Bronchial epithelial cell (primary cell): ENCODE data around the gene FA2H. TPM values are rescaled to one million over a fixed set of nuclear protein-coding genes. Genes with fewer than 3 reads are reported as not detected.

ENCODE experiments used
- DNase-seq: peaks from one replicate; pipeline ENCODE4 v3.0.0-alpha.2; 2010; ENCODE audit warnings: low read depth
- FAIRE-seq: peaks from 2 replicates; lab custom pipeline; 2011; peaks lifted over from hg19 to GRCh38; lab: Jason Lieb, UNC
- H3K27me3 ChIP-seq: 2 replicates; pipeline ENCODE4 v1.5.1; 2011; ENCODE audit warnings: low read length; ENCODE audit not compliant: control insufficient read depth, insufficient read depth
- H3K36me3 ChIP-seq: 2 replicates; pipeline ENCODE4 v1.5.1; 2011; ENCODE audit warnings: low read length; ENCODE audit not compliant: control insufficient read depth, insufficient read depth
- H3K4me3 ChIP-seq: 2 replicates; pipeline ENCODE4 v1.5.1; 2011; ENCODE audit warnings: mild to moderate bottlenecking, low read depth, low read length, control low read depth
- total RNA-seq: library from RNA; depleted of rRNA; stranded (reverse); fragments of >200 nt; gene quantifications from 2 replicates; pipeline ENCODE4 v1.2.1, GENCODE V29; 2014
- TF ChIP-seq, protein P1 (sequence below): IDR thresholded peaks from 2 replicates; pipeline ENCODE4 v1.5.1; 2011; ENCODE audit warnings: mild to moderate bottlenecking, moderate library complexity, low read length, control low read depth, inconsistent platforms; ENCODE audit not compliant: insufficient read depth, severe bottlenecking

The FA2H gene
- total RNA-seq, 1 donor from 2014 or later: 1.6 TPM

DNA sequence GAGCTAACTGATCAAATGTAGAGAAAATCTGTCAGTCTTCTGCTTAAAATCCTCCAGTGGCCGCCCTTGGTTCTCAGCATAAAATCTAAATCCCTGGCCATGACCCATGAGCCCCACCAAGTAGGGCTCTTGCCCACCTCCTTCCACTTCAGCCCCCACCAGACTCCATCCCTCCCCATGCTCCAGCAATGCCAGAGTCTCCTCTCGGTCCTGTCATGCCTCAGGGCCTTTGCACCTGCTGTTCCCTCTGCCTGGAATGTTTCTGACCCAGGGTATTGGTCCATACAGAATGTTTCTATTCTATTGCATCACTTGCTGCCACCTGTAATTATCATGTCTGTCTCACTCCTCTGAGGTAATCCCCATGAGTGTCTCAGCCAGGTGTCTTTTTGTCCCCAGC is 22.4 kb downstream of the FA2H start:
- TF ChIP-seq, protein P1, sequence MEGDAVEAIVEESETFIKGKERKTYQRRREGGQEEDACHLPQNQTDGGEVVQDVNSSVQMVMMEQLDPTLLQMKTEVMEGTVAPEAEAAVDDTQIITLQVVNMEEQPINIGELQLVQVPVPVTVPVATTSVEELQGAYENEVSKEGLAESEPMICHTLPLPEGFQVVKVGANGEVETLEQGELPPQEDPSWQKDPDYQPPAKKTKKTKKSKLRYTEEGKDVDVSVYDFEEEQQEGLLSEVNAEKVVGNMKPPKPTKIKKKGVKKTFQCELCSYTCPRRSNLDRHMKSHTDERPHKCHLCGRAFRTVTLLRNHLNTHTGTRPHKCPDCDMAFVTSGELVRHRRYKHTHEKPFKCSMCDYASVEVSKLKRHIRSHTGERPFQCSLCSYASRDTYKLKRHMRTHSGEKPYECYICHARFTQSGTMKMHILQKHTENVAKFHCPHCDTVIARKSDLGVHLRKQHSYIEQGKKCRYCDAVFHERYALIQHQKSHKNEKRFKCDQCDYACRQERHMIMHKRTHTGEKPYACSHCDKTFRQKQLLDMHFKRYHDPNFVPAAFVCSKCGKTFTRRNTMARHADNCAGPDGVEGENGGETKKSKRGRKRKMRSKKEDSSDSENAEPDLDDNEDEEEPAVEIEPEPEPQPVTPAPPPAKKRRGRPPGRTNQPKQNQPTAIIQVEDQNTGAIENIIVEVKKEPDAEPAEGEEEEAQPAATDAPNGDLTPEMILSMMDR: no peak
- Histone ChIP-seq H3K27me3 (no peaks in the 10 kb centered on the region), H3K36me3 (no peaks in the 10 kb centered on the region), H3K4me3 (no peak overlapping the region)
- no peak for DNase-seq
- no peak for FAIRE-seq

DNA sequence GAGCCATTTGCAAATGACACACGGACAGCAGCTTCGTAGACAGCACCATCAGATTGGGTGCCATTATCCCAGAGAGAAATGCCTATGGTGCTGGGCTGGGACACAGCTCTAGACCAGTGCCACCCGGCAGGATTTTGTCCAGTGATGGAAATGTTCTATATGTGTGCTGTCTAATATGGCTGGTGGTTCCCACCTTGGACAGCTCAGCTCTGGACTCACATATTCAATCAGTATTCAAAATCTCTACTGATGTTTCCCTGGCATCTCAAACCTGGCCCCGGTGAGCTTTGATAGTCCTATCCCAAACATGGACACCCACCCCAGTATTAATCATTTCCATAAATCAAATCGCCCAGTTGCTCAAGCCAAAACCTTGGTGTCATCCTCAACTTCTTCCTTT is 23.0 kb downstream of the FA2H start:
- Histone ChIP-seq H3K27me3 (no peaks in the 10 kb centered on the region), H3K36me3 (no peaks in the 10 kb centered on the region), H3K4me3 (no peak overlapping the region)
- TF ChIP-seq, protein P1: no peak
- FAIRE-seq (no peak), DNase-seq (no peak)

DNA sequence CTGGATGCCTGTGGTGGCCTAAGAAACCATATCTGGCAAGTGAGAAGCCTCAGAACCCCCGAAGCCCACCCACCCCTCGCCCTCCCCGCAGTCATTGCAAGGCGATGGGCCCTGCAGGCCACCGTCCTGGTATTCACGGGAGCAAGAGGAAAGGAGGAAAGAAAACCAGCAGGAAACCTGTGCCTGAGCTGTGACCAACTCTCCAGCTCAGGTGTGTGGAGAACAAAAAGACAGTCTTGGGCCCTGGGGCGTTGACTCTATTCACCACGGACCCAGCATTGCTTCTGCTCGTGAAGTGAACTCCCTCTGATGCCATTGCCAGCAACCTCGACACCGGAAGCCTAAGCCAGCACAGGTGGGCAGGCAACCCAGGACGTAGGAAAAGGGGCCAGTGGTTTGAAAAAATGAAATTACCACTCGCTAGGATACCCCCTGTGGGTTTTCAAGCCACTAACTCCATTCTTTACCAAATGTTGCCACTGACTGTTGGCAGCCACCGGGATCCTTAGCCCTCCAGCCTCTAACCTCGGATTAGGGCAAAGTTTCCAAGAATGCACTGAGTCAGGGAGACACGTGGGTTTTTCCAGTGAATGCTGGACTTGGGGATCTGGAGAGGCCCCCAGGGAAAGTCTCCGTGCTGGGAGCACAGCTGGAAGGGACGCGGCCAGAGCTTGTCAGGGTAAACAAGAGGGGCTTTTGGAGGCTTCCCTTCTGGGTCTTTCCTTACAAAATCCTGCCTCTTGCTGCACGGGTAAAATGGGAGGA is 25.1 kb downstream of the FA2H start:
- TF ChIP-seq, protein P1: no peak
- DNase-seq (no peak), FAIRE-seq (no peak)
- H3K36me3 ChIP-seq: no peaks in the 10 kb centered on the region
- no peak overlapping the region for H3K4me3 ChIP-seq
- H3K27me3 ChIP-seq: no peaks in the 10 kb centered on the region

DNA sequence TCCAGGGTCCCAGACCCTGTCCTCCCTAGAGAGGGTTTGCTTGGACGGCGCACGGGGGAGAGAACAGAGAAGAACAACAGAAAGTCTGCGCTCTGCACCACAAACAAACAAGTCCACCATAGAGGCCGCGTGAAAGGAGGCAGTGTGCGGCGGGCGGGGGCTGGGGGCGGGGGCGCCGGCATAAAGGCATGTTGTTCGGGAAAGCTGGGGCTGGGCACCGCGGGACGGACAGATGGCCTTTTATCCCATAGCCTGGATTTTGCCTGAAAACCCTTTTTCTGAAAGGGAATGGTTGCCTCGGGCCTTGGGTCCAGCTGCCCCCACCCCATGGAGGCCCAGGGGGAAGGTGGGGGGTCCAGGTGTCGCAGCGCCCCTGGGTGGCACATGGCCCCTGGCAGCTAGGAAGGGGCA is 26.0 kb downstream of the FA2H start:
- FAIRE-seq (no peak), DNase-seq (no peak)
- TF ChIP-seq, protein P1: no peak
- Histone ChIP-seq H3K27me3 (no peaks in the 10 kb centered on the region), H3K4me3 (no peak overlapping the region), H3K36me3 (no peaks in the 10 kb centered on the region)

DNA sequence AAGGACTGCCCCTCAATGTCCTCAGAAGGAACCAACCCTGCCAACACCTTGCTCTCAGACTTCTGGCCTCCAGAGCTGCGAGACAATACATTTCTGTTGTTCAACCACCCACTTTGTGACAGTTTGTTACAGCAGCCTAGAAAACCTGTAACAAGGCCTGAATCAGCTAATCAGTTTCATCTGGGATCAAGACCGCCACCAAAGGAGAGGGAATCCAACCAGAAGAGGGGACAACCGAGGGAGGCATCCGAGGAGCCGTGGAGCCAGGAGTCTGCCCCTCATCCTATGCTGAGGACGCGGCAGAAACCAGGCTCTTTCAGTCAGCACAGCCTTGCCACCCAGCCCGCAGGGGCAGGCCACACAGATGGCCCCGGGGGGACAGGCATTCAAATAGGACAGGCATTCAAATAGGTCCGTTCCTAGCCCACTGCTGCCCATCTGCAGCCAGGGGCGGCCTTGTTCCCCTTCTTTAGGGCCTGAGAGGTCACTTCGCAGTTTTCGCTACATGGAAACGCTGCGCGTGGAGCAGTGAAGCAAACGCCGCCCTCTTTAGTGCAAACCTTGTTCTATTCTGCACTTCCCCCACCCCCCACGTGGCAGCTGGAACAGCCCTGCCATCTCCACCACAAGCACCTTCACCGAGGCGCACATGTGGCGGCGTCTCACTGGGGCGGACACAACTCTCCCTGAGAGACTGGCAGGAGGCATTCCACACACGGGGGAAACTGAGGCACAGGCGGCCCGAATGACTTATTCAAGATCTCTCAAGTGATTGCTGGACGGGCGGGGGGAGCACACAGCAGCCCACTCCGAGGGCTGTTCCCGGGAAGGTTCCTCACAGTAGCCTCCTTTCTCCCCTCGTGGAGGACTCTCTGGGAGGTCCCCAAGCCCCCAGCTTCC is 26.7 kb downstream of the FA2H start:
- TF ChIP-seq, protein P1: no peak
- no peak overlapping the region for H3K4me3 ChIP-seq
- FAIRE-seq (no peak), DNase-seq (no peak)
- no peaks in the 10 kb centered on the region for H3K36me3 ChIP-seq
- H3K27me3 ChIP-seq: no peaks in the 10 kb centered on the region
